H1 (cell line): ENCODE measurements around the gene RIMS1. TPM values are rescaled to one million over a fixed set of nuclear protein-coding genes. Genes with fewer than 3 reads are reported as not detected.

Experiments used
- CTCF ChIA-PET: fragments of 300-600 bp; sonication (Branson Sonifier 250); formaldehyde crosslinking; loops from one replicate; lab custom pipeline; 2021; ENCODE audit not compliant: partially characterized antibody; lab: Charles Lee
- POLR2A ChIA-PET: fragments of 300-600 bp; sonication (Branson Sonifier 250); formaldehyde crosslinking; loops from one replicate; lab custom pipeline; 2021; ENCODE audit warnings: inconsistent platforms; ENCODE audit not compliant: partially characterized antibody; lab: Charles Lee
- DNase-seq, 2 experiments: peaks; one replicate each; pipeline versions ENCODE4 v3.0.0 to v3.0.0-alpha.2; 2010 to 2022; ENCODE audit warnings: low spot score in 2 of 2, low read depth in 1 of 2, mixed read lengths in 1 of 2
- FAIRE-seq: peaks from 2 replicates; lab custom pipeline; 2011; peaks lifted over from hg19 to GRCh38; lab: Jason Lieb, UNC
- H2AFZ ChIP-seq: 2 replicates; pipeline ENCODE4 v1.8.1; 2012; ENCODE audit warnings: low read length, inconsistent platforms
- H2AK5ac ChIP-seq: 2 replicates; pipeline ENCODE4 v1.6.1; 2013; ENCODE audit warnings: low read depth, low read length
- H2BK120ac ChIP-seq: replicated peaks from 2 replicates; pipeline ENCODE3; 2013; ENCODE audit warnings: low read depth, low read length, inconsistent platforms
- H2BK12ac ChIP-seq: 2 replicates; pipeline ENCODE4 v1.6.1; 2013; ENCODE audit warnings: low read depth, low read length
- H2BK15ac ChIP-seq: 2 replicates; pipeline ENCODE4 v1.6.1; 2013; ENCODE audit warnings: low read length
- H2BK20ac ChIP-seq: 2 replicates; pipeline ENCODE4 v1.6.1; 2013; ENCODE audit warnings: low read length
- H2BK5ac ChIP-seq: 2 replicates; pipeline ENCODE4 v1.6.1; 2013; ENCODE audit warnings: low read depth, low read length
- H3K14ac ChIP-seq: 2 replicates; pipeline ENCODE4 v1.6.1; 2013; ENCODE audit warnings: inconsistent platforms; ENCODE audit not compliant: insufficient read length
- H3K18ac ChIP-seq: 2 replicates; pipeline ENCODE4 v1.6.1; 2013; ENCODE audit warnings: low read length; ENCODE audit errors: extremely low read depth
- H3K23ac ChIP-seq: 2 replicates; pipeline ENCODE4 v1.6.1; 2013; ENCODE audit warnings: inconsistent platforms; ENCODE audit not compliant: insufficient read length
- H3K23me2 ChIP-seq: 2 replicates; pipeline ENCODE4 v1.6.1; 2013; ENCODE audit warnings: low read depth, low read length
- H3K27ac ChIP-seq: 2 replicates; pipeline ENCODE4 v1.6.1; 2011; ENCODE audit warnings: low read depth, low read length, inconsistent platforms
- H3K27me3 ChIP-seq, 4 experiments: replicated peaks in 1 of 4; 1 replicate in 1 of 4; 2 replicates in 3 of 4; pipeline versions ENCODE4 v1.6.1 to v1.8.1; 2011 to 2013; ENCODE audit warnings: low read length in 3 of 4, mild to moderate bottlenecking in 3 of 4, inconsistent platforms in 2 of 4, mixed read lengths in 2 of 4, moderate library complexity in 1 of 4; ENCODE audit not compliant: control insufficient read depth in 3 of 4, insufficient read depth in 3 of 4; ENCODE audit errors: extremely low read depth in 1 of 4
- H3K36me3 ChIP-seq, 4 experiments: 2 replicates each; pipeline versions ENCODE4 v1.6.1 to v1.8.1; 2011 to 2013; ENCODE audit warnings: mild to moderate bottlenecking in 4 of 4, low read length in 3 of 4, moderate library complexity in 2 of 4, control low read depth in 1 of 4, inconsistent platforms in 1 of 4; ENCODE audit not compliant: insufficient read depth in 4 of 4, control insufficient read depth in 2 of 4
- H3K4ac ChIP-seq: replicated peaks from 2 replicates; pipeline ENCODE3; 2013; ENCODE audit warnings: low read length, low read depth, mixed read lengths, inconsistent platforms; ENCODE audit not compliant: insufficient read length
- H3K4me1 ChIP-seq, 4 experiments: replicated peaks in 1 of 4; 1 replicate in 1 of 4; 2 replicates in 3 of 4; pipeline versions ENCODE4 v1.6.1 to v1.8.1; 2011 to 2013; ENCODE audit warnings: low read length in 3 of 4, inconsistent platforms in 2 of 4, mixed read lengths in 1 of 4; ENCODE audit not compliant: insufficient read depth in 4 of 4, control insufficient read depth in 3 of 4
- H3K4me2 ChIP-seq, 2 experiments: 2 replicates each; pipeline versions ENCODE4 v1.6.1 to v1.8.1; 2011 to 2013; ENCODE audit warnings: low read depth in 2 of 2, low read length in 2 of 2, control low read depth in 1 of 2, inconsistent platforms in 1 of 2, mild to moderate bottlenecking in 1 of 2; ENCODE audit not compliant: insufficient read depth in 1 of 2
- H3K4me3 ChIP-seq, 4 experiments: fragments of 200-600, 300-600 bp in 1 of 4; sonication (generic), shearing (Covaris generic), sonication (Bioruptor Twin) in 1 of 4; 2 replicates each; pipeline versions ENCODE4 v1.5.1 to v1.8.1; 2011 to 2016; ENCODE audit warnings: low read length in 4 of 4, low read depth in 3 of 4, control low read depth in 2 of 4, inconsistent platforms in 2 of 4, mild to moderate bottlenecking in 2 of 4, mixed read lengths in 1 of 4, moderate library complexity in 1 of 4; ENCODE audit not compliant: insufficient read depth in 2 of 4; ENCODE audit errors: extremely low read depth in 1 of 4
- H3K56ac ChIP-seq: replicated peaks from 2 replicates; pipeline ENCODE3; 2013; ENCODE audit warnings: low read depth, mild to moderate bottlenecking, mixed read lengths, low read length, inconsistent platforms; ENCODE audit not compliant: insufficient read length
- H3K79me1 ChIP-seq: 2 replicates; pipeline ENCODE4 v1.6.1; 2013; ENCODE audit warnings: low read depth, low read length, control low read depth
- H3K79me2 ChIP-seq, 2 experiments: 2 replicates each; pipeline versions ENCODE4 v1.6.1 to v1.8.1; 2012 to 2013; ENCODE audit warnings: low read length in 2 of 2, mild to moderate bottlenecking in 2 of 2, inconsistent platforms in 1 of 2; ENCODE audit not compliant: insufficient read depth in 2 of 2, control insufficient read depth in 1 of 2
- H3K9ac ChIP-seq, 4 experiments: replicated peaks in 1 of 4; 1 replicate in 1 of 4; 2 replicates in 3 of 4; pipeline versions ENCODE4 v1.6.1 to v1.8.1; 2011 to 2013; ENCODE audit warnings: low read depth in 3 of 4, low read length in 3 of 4, control low read depth in 2 of 4, mild to moderate bottlenecking in 2 of 4, moderate library complexity in 2 of 4, inconsistent platforms in 1 of 4; ENCODE audit errors: extremely low read depth in 1 of 4
- H3K9me3 ChIP-seq, 2 experiments: 2 replicates each; pipeline versions ENCODE4 v1.6.1 to v1.8.1; 2012 to 2013; ENCODE audit warnings: mild to moderate bottlenecking in 2 of 2, moderate library complexity in 2 of 2, control low read depth in 1 of 2, inconsistent platforms in 1 of 2, low read depth in 1 of 2, low read length in 1 of 2, mixed read lengths in 1 of 2; ENCODE audit not compliant: insufficient read depth in 2 of 2
- H4K20me1 ChIP-seq, 2 experiments: replicated peaks in 1 of 2; 2 replicates each; pipeline versions ENCODE3 to v1.8.1; 2011 to 2013; ENCODE audit warnings: inconsistent platforms in 2 of 2, low read length in 2 of 2, mild to moderate bottlenecking in 1 of 2; ENCODE audit not compliant: insufficient read depth in 2 of 2, control insufficient read depth in 1 of 2
- H4K5ac ChIP-seq: 2 replicates; pipeline ENCODE4 v1.6.1; 2013; ENCODE audit warnings: low read length, low read depth, mixed read lengths, inconsistent platforms; ENCODE audit not compliant: insufficient read length
- H4K8ac ChIP-seq: 2 replicates; pipeline ENCODE4 v1.8.0; 2013; ENCODE audit warnings: mild to moderate bottlenecking, moderate library complexity, low read length, inconsistent platforms; ENCODE audit not compliant: insufficient read depth; ENCODE audit errors: extremely low read depth
- H4K91ac ChIP-seq: replicated peaks from 2 replicates; pipeline ENCODE3; 2013; ENCODE audit warnings: low read length, mixed read lengths, inconsistent platforms; ENCODE audit not compliant: insufficient read length
- BACH1 ChIP-seq: IDR thresholded peaks from 2 replicates; pipeline ENCODE4 v1.6.1; 2012; ENCODE audit warnings: low read length, improper control_type of control experiment
- EGR1 ChIP-seq: IDR thresholded peaks from 2 replicates; pipeline ENCODE4 v1.6.1; 2011; ENCODE audit warnings: low read depth, low read length, borderline replicate concordance
- JUN ChIP-seq: IDR thresholded peaks from 2 replicates; pipeline ENCODE4 v1.6.1; 2011; ENCODE audit warnings: low read depth, mild to moderate bottlenecking, improper control_type of control experiment, low read length
- WGBS, 2 experiments: shearing (Covaris generic) in 1 of 2; methylation state at CpG; one replicate each; pipeline versions ENCODE4 v1.1.6 to v1.1.7; 2013 to 2015; ENCODE audit warnings: low lambda C conversion rate in 2 of 2, mixed read lengths in 2 of 2, inconsistent platforms in 1 of 2, low coverage in 1 of 2, missing lambda C conversion rate in 1 of 2; ENCODE audit not compliant: insufficient replicate concordance in 2 of 2, insufficient coverage in 1 of 2, insufficient read length in 1 of 2; ENCODE audit errors: extremely low coverage in 1 of 2, missing lambda C conversion rate in 1 of 2; 5-methylcytosine and 5-hydroxymethylcytosine counted together
- polyA plus RNA-seq, 7 experiments: library from polyadenylated mRNA; depleted of rRNA in 3 of 7; stranded (reverse) in 5 of 7; unstranded in 2 of 7; fragments of >200 nt in 5 of 7; fragments of 200-250 nt in 2 of 7; gene quantifications; 1 replicate in 5 of 7; 2 replicates in 1 of 7; 4 replicates in 1 of 7; pipeline versions ENCODE4 v1.2.1 to v1.2.3, GENCODE V29; 2011 to 2013; ENCODE audit warnings: missing spikeins in 2 of 7, mixed read lengths in 2 of 7
- total RNA-seq: library from RNA; stranded (reverse); fragmentation: NEBNext Ultra II Directional; extraction: Animal tissue kit (Norgen Biotek cat#: 25700); gene quantifications from 2 replicates; pipeline ENCODE4 v1.2.1, GENCODE V29; 2021

The RIMS1 gene
- total and polyA plus RNA-seq, 2 of the 8 experiments (the other 6 are each of a cell fraction or from before 2014, with no cell fraction given), result 0.63 to 2.3 TPM

GRCh38 chr6:71997341-71997740 lies 111.0 kb downstream of the RIMS1 start:
- no peaks in the 10 kb centered on the region for H3K27me3 ChIP-seq
- H3K4me3 ChIP-seq, result no peak overlapping the region
- no peak overlapping the region for H2AFZ ChIP-seq
- no peak overlapping the region for H3K56ac ChIP-seq
- no peak overlapping the region for H2BK120ac ChIP-seq
- no peak overlapping the region for H3K27ac ChIP-seq
- H2BK20ac ChIP-seq, result no peak overlapping the region
- H4K91ac ChIP-seq, result no peak overlapping the region
- no peaks in the 10 kb centered on the region for H3K79me2 ChIP-seq
- H3K18ac ChIP-seq, result no peak overlapping the region
- no peak overlapping the region for H3K4ac ChIP-seq
- no peak overlapping the region for H3K23ac ChIP-seq
- CTCF ChIA-PET, result no interaction called here
- H3K36me3 ChIP-seq, result no peaks in the 10 kb centered on the region
- H3K4me1 ChIP-seq, result no peaks in the 10 kb centered on the region
- H2BK5ac ChIP-seq, result no peak overlapping the region
- no peak overlapping the region for H4K8ac ChIP-seq
- no peak overlapping the region for H3K14ac ChIP-seq
- H3K4me2 ChIP-seq, result no peak overlapping the region
- H3K9me3 ChIP-seq, result no peaks in the 10 kb centered on the region
- FAIRE-seq, result no peak
- H3K9ac ChIP-seq, result no peak overlapping the region
- H4K20me1 ChIP-seq, result no peaks in the 10 kb centered on the region
- H2BK15ac ChIP-seq, result no peak overlapping the region
- no peak overlapping the region for H2AK5ac ChIP-seq
- DNase-seq, result no peak
- H2BK12ac ChIP-seq, result no peak overlapping the region
- TF ChIP-seq EGR1 (no peak), JUN (no peak), BACH1 (no peak)
- no peaks in the 10 kb centered on the region; the same call in 1 of the 2 replicates for H3K23me2 ChIP-seq
- no peaks in the 10 kb centered on the region for H3K79me1 ChIP-seq
- 94% methylated on average over 1 of the region's 1 CpG; no CpG with 5 or more reads in 1 of the 2 experiments for WGBS, 2 experiments
- H4K5ac ChIP-seq, result no peak overlapping the region
- POLR2A ChIA-PET, result no interaction called here
